ENCODE measurements around the gene ADAMTSL1.

Gene ADAMTSL1

GRCh38 chr9:18606281-18606680, 132.3 kb downstream of the ADAMTSL1 start:
- no peak for DNase-seq (ENCODE audit: low spot score)

DNA sequence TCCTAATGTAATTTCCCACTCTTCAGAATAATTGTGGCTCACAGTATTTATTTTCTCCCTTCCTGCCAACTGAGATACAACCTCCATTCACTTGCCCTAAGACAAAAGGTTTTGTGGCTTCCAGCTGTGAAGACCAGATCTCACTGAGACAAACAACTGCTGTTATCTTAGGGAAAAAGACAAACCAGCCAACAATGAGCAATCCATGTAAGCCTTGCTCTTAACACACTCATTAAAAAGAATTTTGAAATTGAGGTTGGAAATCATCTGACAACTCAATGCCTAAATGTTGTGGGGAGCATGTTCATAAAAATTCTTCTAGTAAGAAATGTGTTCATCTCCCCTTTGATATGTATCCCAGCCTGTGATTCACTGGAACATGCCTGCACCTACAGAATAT, 132.9 kb downstream of the ADAMTSL1 start:
- DNase-seq (ENCODE audit: low spot score) = no peak

DNA sequence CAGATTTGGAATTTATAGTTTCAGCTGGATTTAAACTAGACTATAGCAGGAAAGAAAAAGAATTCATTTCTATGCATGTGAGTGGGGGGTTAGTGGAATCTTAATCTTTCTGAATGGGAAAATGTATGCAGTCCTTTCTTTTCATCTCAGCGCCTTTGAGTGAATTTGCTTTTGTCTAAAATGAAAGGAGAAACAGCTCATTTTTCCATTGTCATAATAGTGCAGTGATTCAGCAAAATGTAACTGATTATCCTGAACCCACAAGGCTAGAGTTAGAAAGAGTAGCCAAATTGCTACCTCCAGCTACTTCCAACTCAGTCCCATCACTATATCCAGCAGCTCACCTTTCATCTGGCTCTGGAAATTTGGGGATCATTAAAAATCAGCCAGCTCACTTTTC, 134.4 kb downstream of the ADAMTSL1 start:
- DNase-seq (ENCODE audit: low spot score) = no peak

- no peak for DNase-seq (ENCODE audit: low spot score)
Observed at GRCh38 chr9:18610956-18611355, 137.0 kb downstream of the ADAMTSL1 start.

DNA sequence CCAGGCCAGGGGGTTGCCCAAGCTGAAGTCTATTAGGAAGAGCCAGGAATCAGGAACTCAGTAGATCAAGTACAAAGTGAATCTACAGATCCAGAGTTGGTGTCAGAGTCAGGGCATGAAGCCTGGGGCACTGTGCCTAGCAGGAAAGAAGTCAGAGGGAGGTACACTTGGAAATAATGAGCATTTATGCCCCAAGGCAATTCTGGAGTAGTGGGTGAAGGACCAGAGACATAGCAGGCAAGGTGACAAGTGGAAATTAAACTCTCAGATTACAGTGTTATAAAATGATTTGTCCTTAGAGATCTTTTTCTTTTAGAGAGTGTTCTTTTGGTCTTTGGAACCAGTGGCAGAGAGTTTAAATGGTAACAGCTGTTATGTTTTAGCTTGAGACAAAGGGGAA, 138.0 kb downstream of the ADAMTSL1 start:
- DNase-seq (ENCODE audit: low spot score) = no peak

DNA sequence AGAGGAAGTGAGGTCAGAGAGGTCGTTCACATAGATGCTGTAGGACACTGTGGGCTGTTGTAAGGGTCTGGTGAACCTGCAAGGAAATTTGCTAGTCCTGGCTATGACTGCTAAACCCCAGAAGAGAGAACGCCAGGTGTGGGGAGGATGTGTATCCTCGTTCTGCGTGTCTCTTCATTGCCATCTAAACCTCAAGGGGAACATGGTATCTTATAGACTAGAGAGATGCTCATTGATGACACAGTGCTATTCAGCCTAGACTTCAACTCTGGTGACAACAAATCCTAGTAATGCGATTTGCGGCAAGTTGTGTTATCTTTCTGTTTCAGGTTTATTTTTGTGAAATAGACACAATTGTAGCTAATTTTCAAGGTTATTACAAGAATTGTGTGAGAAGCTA, 140.2 kb downstream of the ADAMTSL1 start:
- no peak for DNase-seq (ENCODE audit: low spot score)

DNA sequence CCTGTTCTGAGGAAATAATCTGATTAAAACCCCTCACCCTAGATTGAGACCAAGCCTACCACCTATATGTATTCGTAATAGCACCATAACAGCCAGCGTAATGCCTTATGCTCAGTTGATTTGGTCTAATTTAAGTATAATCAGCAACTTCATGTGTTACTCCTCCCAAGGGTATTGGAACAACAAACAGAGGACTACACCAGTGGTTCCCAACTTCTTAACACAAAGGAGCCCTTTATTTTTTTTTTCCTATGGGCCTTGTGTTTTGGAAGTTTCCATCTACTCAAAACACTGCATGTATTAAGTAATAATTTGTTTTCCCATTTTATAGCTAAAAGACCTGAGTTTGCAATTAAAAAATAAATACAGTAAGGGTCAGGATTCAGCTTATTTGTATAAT, 140.7 kb downstream of the ADAMTSL1 start:
- DNase-seq (ENCODE audit: low spot score) = no peak

DNA sequence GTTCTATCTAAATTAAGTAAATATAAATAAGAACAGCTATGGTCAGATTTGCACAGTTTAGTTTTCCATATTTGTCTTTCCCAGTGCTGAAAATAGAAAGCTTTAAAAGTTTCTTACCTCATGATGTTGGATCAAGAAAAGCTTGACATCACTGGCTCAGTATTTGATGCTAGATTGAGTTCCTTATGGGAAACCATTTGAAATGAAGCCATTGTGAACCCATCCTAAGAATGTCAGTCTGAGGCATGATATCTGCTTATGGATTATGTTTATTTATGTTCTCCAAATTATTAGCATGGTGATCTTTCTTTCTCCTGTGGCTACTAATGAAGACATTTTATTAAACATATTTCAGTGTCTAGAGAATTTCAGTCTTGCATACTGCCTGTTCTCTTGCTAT, 143.0 kb downstream of the ADAMTSL1 start:
- DNase-seq (ENCODE audit: low spot score) = no peak

DNA sequence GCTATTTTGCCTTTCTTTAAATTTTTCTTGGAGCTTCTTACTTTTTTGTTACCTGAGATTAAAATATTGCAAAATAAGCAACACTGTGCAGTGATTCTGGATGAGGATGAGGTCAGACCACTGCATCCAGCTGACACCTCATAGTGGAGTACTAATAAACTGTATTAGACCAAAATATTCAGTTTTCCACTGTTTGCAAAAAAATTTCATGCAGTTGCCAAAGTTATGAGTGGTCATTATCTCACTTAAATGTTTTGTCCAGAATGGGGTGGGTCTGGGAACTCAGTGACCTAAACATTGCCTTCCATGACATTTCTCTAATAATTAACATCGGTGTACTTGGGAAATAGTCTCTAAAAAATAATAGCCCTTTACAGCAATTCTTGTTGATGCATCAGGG, 143.8 kb downstream of the ADAMTSL1 start:
- DNase-seq (ENCODE audit: low spot score) = no peak

GRCh38 chr9:18618862-18619261, 144.9 kb downstream of the ADAMTSL1 start:
- DNase-seq (ENCODE audit: low spot score) = no peak

- no peak for DNase-seq (ENCODE audit: low spot score)
Observed at GRCh38 chr9:18622186-18622836, 148.4 kb downstream of the ADAMTSL1 start.

- DNase-seq (ENCODE audit: low spot score) = no peak
Observed at GRCh38 chr9:18623221-18624079, 149.5 kb downstream of the ADAMTSL1 start.

GRCh38 chr9:18626046-18626698, 152.2 kb downstream of the ADAMTSL1 start:
- DNase-seq (ENCODE audit: low spot score) = no peak

DNA sequence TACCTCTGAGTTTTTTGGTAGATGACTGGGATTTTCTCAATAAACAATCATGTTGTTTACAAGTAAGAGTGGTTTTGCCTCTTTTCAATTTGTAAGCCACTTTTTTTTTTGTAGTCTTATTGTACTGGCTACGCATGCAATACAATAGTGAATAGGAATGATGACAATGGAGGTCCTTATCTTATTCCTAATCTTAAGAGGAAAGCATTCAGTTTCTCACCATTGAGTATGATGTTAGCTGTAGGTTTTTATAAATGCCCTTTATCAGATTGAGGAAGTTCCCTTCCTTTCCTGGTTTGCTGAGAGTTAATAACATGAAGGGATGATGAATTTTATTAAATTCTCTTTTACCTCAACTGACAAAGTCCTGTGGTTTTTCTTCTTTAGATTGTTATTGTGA, 155.2 kb downstream of the ADAMTSL1 start:
- no peak for DNase-seq (ENCODE audit: low spot score)

- DNase-seq (ENCODE audit: low spot score) = no peak
Observed at GRCh38 chr9:18632632-18633403, 158.9 kb downstream of the ADAMTSL1 start.

GRCh38 chr9:18636781-18637180, 162.8 kb downstream of the ADAMTSL1 start:
- no peak for DNase-seq (ENCODE audit: low spot score)

- no peak for DNase-seq (ENCODE audit: low spot score)
Observed at GRCh38 chr9:18638371-18639249, 164.7 kb downstream of the ADAMTSL1 start.

DNA sequence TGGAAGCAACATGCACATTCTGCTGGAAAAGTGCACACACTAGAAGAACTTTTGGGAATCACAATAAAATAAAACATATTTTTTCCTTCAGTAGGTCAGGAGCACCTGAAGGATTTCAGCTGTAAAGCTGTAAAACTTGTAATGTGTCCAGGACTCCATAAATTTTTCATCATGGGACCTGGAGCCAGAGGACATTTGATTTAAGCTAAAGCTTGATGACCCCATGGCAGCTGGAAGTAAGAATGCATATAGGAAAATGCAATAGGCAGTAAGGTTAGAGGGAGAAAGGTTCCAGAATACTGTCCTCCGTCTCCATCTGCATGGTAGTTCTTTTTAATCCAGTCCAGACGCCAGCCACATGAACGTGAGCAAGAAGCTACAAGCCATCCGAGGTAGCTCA, 166.0 kb downstream of the ADAMTSL1 start:
- no peak for DNase-seq (ENCODE audit: low spot score)

- DNase-seq (ENCODE audit: low spot score) = no peak
Observed at GRCh38 chr9:18658804-18659705, 185.1 kb downstream of the ADAMTSL1 start.

GRCh38 chr9:18660001-18660400, 186.0 kb downstream of the ADAMTSL1 start:
- DNase-seq (ENCODE audit: low spot score) = no peak
